Hindlimb muscle (tissue), 1 donor: ENCODE data around the gene TCP10L. TPM values are rescaled to one million over a fixed set of nuclear protein-coding genes. Genes with fewer than 3 reads are reported as not detected.
A peak's percentile ranks its signal among the peaks of the same experiment; 100 is the strongest.
"Not testable (repeated sequence)": the region's sequence is repeated elsewhere in the genome, so short reads cannot be mapped to it uniquely, and the experiment has no call there.

Source experiments
- DNase-seq: peaks from one replicate; pipeline ENCODE4 v3.0.0-alpha.2; 2013
- polyA plus RNA-seq: library from polyadenylated mRNA; unstranded; fragments of 120-200 nt; gene quantifications from one replicate; pipeline ENCODE4 v1.2.1, GENCODE V29; 2013; ENCODE audit not compliant: insufficient read length

Gene TCP10L
- polyA plus RNA-seq, 1 donor = 1.6 TPM

- DNase-seq = no peak
Observed at GRCh38 chr21:32585970-32586369, 647 bp upstream of the TCP10L start.

GRCh38 chr21:32584472-32584871, 851 bp downstream of the TCP10L start:
- DNase-seq = no peak

- DNase-seq = no peak
Observed at GRCh38 chr21:32581732-32582131, 3.6 kb downstream of the TCP10L start.

- DNase-seq = no peak
Observed at GRCh38 chr21:32580949-32581348, 4.4 kb downstream of the TCP10L start.

- no peak for DNase-seq
Observed at GRCh38 chr21:32578107-32578691, 7.1 kb downstream of the TCP10L start.

- no peak for DNase-seq
Observed at GRCh38 chr21:32576011-32576410, 9.3 kb downstream of the TCP10L start.

- DNase-seq = no peak
Observed at GRCh38 chr21:32574946-32575925, 10.1 kb downstream of the TCP10L start.

GRCh38 chr21:32572574-32573420, 12.5 kb downstream of the TCP10L start:
- DNase-seq = no peak

- no peak for DNase-seq
Observed at GRCh38 chr21:32570456-32570855, 14.9 kb downstream of the TCP10L start.

- peak; percentile 81 for DNase-seq
Observed at GRCh38 chr21:32569261-32570230, 15.8 kb downstream of the TCP10L start.

GRCh38 chr21:32567626-32568025, 17.7 kb downstream of the TCP10L start:
- no peak for DNase-seq

- no peak for DNase-seq
Observed at GRCh38 chr21:32566741-32567389, 18.5 kb downstream of the TCP10L start.

- DNase-seq = no peak
Observed at GRCh38 chr21:32565856-32566465, 19.4 kb downstream of the TCP10L start.

GRCh38 chr21:32562915-32563314, 22.4 kb downstream of the TCP10L start:
- no peak for DNase-seq

- peak; percentile 14 for DNase-seq
Observed at GRCh38 chr21:32562426-32562825, 22.9 kb downstream of the TCP10L start.

GRCh38 chr21:32561476-32561875, 23.8 kb downstream of the TCP10L start:
- DNase-seq = not testable (repeated sequence)

- no peak for DNase-seq
Observed at GRCh38 chr21:32560896-32561295, 24.4 kb downstream of the TCP10L start.

- no peak for DNase-seq
Observed at GRCh38 chr21:32559006-32559610, 26.2 kb downstream of the TCP10L start.

GRCh38 chr21:32558106-32558505, 27.2 kb downstream of the TCP10L start:
- DNase-seq = no peak
